ENCODE results near the gene CWC25. TPM values are rescaled to one million over a fixed set of nuclear protein-coding genes. Genes with fewer than 3 reads are reported as not detected.

CWC25 gene
- total RNA-seq, 4 donors from 2014 or later: 31.5 to 74.8 (median 34.4) TPM

GRCh38 chr17:38853292-38854219 lies 28.4 kb upstream of the CWC25 start, which contains the start of gene RPL23:
Gene RPL23 (minus strand): TSS chr17:38853721. CDS start chr17:38853710, 11 bp downstream.
- peak; percentile 96 to 97 for DNase-seq (ENCODE audit: low spot score in 2 of 2)
- Histone ChIP-seq H3K4me3 (peak within 1 kb of the TSS; percentile 63), H3K9me3 (no peaks in the 10 kb centered on the region), H3K27ac (peak within 1 kb of the TSS; percentile 90), H3K27me3 (no peaks in the 10 kb centered on the region), H3K36me3 (peaks cover 31% of the 10 kb centered on the region), H3K4me1 (peaks cover 25% of the 10 kb centered on the region)
- TF ChIP-seq POLR2AphosphoS5 (IDR thresholded peaks at IDR 0.05) (peak; percentile 72 to 92 (median 86)), POLR2A (IDR thresholded peaks at IDR 0.05) (peak; percentile 68 to 94), CTCF (IDR thresholded peaks at IDR 0.05) (no peak)
- under 1% methylated on average over 41 of the region's 48 CpGs for WGBS

GRCh38 chr17:38852771-38853291 lies 27.7 kb upstream of the CWC25 start:
- H3K36me3 ChIP-seq: peaks cover 38% of the 10 kb centered on the region
- WGBS: 3% methylated on average over 19 of the region's 19 CpGs
- H3K9me3 ChIP-seq: no peaks in the 10 kb centered on the region
- H3K4me3 ChIP-seq: peak overlapping the region; percentile 63
- peaks cover 25% of the 10 kb centered on the region for H3K4me1 ChIP-seq
- no peak for TF ChIP-seq EP300 (IDR thresholded peaks at IDR 0.05)
- no peak for TF ChIP-seq POLR2AphosphoS5 (IDR thresholded peaks at IDR 0.05)
- no peak for TF ChIP-seq POLR2A (IDR thresholded peaks at IDR 0.05)
- no peak for TF ChIP-seq CTCF (IDR thresholded peaks at IDR 0.05)
- peak overlapping the region; percentile 90 for H3K27ac ChIP-seq
- no peak for DNase-seq (ENCODE audit: low spot score in 2 of 2)
- no peaks in the 10 kb centered on the region for H3K27me3 ChIP-seq

GRCh38 chr17:38851434-38851833 lies 26.3 kb upstream of the CWC25 start:
- no peak for DNase-seq (ENCODE audit: low spot score in 2 of 2)
- H3K27ac ChIP-seq: no peak overlapping the region
- H3K27me3 ChIP-seq: no peaks in the 10 kb centered on the region
- TF ChIP-seq POLR2A (IDR thresholded peaks at IDR 0.05) (no peak), CTCF (IDR thresholded peaks at IDR 0.05) (no peak), EP300 (IDR thresholded peaks at IDR 0.05) (no peak), POLR2AphosphoS5 (IDR thresholded peaks at IDR 0.05) (no peak)
- peak overlapping the region; percentile 63 for H3K4me3 ChIP-seq
- 38% methylated on average over 2 of the region's 2 CpGs for WGBS
- no peaks in the 10 kb centered on the region for H3K9me3 ChIP-seq
- H3K36me3 ChIP-seq: peaks cover 48% of the 10 kb centered on the region
- peaks cover 25% of the 10 kb centered on the region for H3K4me1 ChIP-seq

GRCh38 chr17:38850374-38850773 lies 25.3 kb upstream of the CWC25 start:
- 79% methylated on average over 7 of the region's 7 CpGs for WGBS
- TF ChIP-seq EP300 (IDR thresholded peaks at IDR 0.05) (no peak), POLR2A (IDR thresholded peaks at IDR 0.05) (no peak), POLR2AphosphoS5 (IDR thresholded peaks at IDR 0.05) (no peak), CTCF (IDR thresholded peaks at IDR 0.05) (no peak)
- peaks cover 25% of the 10 kb centered on the region for H3K4me1 ChIP-seq
- no peaks in the 10 kb centered on the region for H3K9me3 ChIP-seq
- H3K27me3 ChIP-seq: no peaks in the 10 kb centered on the region
- peaks cover 48% of the 10 kb centered on the region for H3K36me3 ChIP-seq
- no peak overlapping the region for H3K4me3 ChIP-seq
- DNase-seq (ENCODE audit: low spot score in 2 of 2): no peak
- H3K27ac ChIP-seq: no peak overlapping the region

Data from suprapubic skin (tissue), 4 donors.